HG03159 (cell line): ENCODE measurements around the gene CIDEC.

Experiments
- ATAC-seq: cut with Tn5 transposase; IDR thresholded peaks from one replicate; pipeline ENCODE4 v1.9.1; 2021; ENCODE audit warnings: mild to moderate bottlenecking, moderate library complexity; ENCODE audit not compliant: unreplicated experiment

The CIDEC gene, protein sequence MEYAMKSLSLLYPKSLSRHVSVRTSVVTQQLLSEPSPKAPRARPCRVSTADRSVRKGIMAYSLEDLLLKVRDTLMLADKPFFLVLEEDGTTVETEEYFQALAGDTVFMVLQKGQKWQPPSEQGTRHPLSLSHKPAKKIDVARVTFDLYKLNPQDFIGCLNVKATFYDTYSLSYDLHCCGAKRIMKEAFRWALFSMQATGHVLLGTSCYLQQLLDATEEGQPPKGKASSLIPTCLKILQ

DNA sequence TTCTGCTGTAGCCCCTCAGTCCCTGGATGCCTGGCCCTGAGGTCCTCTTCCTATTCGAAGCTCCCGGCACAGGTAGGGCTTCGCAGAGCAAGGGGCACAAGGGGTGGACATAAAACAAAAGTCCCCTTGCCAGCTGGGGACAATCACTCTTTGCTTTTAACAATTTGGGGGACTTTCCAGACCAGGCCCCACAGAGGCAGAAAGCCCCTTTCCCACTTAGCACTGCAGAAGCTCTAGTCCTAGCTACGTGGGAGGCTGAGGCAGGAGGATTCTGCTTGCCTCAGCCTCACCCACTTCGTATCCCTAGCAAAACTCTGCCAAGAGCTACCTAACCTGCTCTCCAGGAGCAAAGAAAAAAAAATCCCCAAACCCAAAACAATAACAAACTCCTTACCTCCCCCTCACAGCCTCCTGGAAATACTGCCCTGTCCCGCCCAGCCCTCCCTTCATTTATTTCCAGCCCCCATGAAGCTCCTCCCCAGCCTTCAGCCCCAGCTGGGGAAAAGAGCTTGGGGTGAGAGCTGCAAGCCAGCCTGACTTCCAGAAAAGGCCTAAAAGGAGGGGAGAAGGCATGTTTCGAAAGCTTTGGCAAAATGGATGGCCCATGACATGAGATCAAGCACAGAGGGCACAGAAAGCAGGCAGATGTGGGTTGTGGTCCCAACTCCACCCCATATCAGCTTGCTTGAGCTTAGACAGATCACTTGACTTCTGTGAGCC, at the start of gene CIDEC:
Gene CIDEC, minus strand, starts transcription at position 424 of the 720 bp plus-strand sequence. CDS start 1,767 bp downstream, outside the sequence.
- no peak for ATAC-seq

DNA sequence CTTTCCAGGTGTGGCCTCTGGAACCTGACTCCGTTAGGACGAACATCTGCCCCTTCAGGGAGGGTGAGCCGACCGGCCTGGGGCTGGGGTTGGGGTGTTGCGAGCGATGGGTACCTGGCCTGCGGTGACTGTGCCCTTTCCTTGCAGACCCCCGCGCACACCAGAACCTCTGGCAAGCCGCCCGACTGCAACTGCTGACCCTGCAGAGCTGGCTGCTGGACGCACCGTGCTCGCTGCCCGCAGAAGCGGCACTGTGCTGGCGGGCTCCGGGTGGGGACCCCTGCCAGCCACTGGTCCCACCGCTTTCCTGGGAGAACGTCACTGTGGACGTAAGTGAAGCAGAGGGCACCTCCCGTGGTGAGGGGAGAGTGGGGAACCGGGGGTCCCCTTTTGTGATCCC, 48.1 kb upstream of the CIDEC start:
- no peak for ATAC-seq

DNA sequence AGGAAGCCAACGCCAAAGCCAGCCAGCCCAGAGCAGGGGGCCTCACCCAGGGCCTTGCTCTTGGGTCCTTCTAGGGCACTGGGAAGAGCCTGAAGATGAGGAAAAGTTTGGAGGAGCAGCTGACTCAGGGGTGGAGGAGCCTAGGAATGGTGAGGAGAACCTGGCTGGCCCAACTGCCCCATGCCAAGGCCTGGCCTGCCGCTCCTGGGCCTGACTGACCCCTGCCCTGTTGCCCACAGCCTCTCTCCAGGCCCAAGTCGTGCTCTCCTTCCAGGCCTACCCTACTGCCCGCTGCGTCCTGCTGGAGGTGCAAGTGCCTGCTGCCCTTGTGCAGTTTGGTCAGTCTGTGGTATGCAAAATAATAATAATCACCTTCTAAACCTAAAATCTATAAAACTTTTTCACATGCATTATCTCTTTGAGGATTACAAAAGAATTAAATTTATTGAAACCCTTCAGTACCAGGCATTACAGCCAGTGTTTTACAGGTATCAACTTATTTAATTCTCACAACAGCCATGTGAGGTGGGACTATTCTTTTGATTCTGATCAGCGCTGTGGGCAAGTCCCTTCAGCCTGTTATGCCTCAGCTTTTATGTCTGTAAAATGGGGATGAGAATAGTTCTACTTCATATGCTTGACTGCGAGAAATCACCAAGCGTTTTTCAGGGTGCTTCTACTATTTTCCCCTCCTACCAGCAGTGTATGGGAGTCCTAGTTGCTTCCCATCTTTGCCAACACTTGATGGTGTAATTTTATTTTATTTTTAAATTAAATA, 38.4 kb upstream of the CIDEC start:
- ATAC-seq: no peak

DNA sequence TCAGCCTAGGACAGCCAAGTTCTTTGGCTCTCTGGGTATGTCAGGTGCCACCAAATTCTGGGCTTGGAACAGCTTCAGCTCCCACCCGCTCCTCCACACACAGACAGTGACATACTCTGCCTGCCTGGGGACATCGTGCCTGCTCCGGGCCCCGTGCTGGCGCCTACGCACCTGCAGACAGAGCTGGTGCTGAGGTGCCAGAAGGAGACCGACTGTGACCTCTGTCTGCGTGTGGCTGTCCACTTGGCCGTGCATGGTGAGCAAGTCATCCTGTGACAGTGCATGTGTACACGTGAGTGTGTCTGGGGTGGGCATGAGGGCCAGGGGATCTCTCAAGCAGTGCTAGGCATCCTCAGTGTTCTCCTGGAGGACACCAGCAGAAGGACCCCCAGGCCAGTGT, 37.8 kb upstream of the CIDEC start:
- no peak for ATAC-seq

DNA sequence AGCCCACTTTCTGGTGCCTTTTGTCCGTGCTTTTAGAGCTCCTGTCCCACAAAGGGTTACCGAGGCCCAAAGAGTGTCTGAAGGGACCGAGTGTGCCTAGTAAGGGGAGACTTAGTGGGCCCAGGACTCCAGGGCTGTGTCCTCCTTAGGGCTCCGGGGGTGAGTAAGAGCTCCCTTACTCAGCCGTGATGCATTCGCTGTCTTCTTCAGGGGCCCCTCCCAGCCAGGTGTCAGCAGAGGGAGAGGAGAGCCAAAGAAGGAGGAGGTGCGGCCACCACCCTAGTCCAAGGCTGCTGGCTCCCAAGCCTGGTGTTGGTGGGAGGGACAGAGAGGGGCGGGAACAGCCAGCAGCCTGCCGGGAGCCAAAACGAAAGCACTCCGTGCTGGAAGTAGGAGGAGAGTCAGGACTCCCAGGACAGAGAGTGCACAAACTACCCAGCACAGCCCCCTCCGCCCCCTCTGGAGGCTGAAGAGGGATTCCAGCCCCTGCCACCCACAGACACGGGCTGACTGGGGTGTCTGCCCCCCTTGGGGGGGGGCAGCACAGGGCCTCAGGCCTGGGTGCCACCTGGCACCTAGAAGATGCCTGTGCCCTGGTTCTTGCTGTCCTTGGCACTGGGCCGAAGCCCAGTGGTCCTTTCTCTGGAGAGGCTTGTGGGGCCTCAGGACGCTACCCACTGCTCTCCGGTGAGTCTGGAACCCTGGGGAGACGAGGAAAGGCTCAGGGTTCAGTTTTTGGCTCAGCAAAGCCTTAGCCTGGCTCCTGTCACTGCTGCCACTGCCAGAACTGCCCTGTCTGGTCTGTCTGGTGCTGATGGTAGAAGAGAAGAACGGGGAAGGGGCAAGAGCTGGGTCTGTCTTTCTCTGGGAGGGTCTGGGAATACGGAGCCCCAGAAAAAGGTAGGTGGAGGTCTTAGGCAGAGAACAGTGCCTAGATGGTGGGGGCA, 37.0 kb upstream of the CIDEC start, which contains the start of gene IL17RC:
Gene IL17RC, plus strand, starts transcription at position 365 of the 947 bp plus-strand sequence. Its CDS starts 218 bp downstream, at position 583.
- ATAC-seq: no peak

DNA sequence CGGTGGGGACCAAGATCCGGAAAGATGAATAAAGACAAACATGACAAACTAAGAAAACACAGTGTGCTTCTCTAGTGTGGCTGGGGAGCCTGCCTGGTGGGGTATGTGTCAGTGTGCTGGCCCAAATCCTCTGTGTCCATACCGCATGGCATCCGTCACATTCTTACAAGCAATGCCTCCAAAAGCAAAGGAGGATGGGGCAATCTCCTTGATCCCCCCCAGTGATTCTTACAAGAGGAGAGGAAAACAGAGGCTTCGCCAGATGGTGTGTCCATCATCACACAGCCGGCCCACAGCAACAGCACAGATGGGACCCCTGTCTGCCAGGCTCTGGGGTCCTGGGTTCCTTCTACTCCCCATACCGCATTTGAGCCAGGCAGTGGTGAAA, 36.3 kb upstream of the CIDEC start:
- no peak for ATAC-seq

DNA sequence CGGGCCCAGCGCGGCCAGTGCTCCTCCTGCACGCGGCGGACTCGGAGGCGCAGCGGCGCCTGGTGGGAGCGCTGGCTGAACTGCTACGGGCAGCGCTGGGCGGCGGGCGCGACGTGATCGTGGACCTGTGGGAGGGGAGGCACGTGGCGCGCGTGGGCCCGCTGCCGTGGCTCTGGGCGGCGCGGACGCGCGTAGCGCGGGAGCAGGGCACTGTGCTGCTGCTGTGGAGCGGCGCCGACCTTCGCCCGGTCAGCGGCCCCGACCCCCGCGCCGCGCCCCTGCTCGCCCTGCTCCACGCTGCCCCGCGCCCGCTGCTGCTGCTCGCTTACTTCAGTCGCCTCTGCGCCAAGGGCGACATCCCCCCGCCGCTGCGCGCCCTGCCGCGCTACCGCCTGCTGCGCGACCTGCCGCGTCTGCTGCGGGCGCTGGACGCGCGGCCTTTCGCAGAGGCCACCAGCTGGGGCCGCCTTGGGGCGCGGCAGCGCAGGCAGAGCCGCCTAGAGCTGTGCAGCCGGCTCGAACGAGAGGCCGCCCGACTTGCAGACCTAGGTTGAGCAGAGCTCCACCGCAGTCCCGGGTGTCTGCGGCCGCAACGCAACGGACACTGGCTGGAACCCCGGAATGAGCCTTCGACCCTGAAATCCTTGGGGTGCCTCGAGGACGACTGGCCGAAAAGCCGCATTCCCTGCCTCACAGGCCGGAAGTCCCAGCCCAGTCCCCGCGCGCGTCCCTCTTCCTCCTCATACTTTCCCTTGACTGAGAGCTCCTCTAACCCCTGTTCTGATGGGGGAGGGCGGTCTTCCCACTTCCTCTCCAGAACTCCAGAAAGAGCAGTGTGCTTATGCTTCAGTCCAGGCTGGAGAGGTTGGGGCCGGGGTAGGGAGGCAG, 35.4 kb upstream of the CIDEC start:
- ATAC-seq: no peak

DNA sequence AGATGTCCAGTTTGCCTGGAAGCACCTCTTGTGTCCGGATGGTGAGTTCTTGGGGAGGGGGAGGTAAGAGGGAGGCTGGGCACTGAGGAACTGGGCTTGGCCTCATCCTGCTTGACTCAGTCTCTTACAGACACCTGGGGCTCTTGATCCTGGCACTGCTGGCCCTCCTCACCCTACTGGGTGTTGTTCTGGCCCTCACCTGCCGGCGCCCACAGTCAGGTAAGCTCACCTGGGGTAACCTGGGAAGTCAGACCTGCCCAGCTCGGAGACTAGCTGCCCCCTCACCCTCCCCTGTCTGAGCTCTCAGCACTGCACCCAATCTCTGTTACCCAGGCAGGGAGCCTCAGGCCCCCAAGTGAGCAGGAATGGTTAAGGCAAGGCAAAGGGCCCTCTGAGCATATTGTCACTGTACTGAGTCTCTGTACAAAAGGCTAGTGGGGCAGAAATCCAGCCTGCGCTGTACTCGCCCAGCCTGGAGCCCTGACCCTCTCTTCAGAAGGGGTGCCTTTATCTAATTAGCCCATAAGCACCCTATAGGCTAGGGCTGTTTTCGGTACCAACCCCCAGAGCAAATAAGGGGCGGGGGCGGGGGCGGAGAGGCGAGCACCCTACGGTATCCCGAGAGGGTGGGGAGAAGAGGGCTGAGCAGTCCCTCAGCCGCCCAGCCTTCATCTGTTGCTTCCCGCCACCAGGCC, 34.7 kb upstream of the CIDEC start:
- ATAC-seq: no peak

DNA sequence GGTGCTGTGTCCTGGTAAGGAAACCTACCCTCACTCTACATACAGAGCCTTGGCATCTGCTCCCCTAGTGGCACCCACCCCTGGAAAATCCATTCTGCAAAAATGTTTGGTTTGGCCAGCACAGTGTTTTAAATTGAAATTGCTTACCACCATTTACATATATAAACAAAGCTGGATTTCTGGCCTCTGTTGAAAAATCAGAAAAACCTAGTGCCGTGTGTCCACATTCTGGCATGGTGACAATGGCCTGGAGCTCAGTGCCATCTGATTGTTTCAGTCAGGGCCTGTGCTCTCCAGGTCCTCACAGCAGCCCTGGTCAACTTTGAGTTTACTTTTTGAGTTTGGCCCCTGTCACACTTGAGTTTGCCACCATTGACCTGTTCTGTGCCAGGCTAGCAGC, 34.0 kb upstream of the CIDEC start:
- ATAC-seq: no peak

DNA sequence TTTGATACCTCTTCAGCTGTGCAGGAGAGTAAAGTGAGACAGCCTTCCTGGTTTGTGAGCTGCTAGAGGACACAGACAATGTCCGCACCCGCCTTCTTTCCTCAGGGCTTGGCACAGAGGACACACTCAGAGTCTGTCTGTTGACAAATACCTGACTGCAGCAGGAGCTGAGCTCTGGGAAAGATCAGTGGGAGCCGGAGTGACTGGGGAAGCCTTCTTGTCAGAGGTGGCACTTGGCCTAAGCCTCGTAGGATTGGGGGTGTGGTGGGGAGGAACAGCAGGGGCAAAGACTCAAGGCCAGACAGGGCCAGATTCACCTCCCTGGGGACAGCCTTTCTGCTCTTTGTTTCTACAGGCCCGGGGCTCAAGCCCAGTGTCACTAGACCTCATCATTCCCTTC, 33.5 kb upstream of the CIDEC start:
- ATAC-seq: no peak

DNA sequence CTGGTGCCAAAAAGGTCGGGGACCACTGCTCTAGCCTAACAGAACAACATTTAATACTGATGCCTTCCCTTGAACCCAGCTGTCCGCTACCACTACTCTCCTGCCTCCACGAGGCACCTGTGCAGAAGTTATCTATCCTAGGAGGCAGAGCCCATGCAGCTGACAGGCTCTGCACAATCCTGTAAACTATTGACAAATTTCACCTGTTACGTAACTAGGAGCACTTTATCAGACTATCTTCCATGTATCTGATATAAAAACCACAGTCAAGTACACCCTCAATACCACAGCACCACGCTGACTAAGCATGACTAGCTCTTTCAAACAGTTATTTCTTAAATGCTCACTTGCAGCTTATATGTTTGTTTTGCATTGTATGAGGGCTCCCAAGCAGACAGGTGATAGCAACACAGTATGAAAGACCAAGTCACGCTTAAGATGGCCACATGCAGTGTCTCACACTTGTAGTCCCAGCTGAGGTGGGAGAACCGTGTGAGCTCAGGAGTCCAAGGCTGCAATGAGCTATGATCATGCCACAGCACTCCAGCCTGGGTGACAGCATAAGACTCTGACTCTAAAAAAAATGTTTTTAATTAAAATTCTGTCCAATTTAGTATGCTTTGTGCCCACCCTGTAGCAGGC, 32.4 kb upstream of the CIDEC start:
- no peak for ATAC-seq

DNA sequence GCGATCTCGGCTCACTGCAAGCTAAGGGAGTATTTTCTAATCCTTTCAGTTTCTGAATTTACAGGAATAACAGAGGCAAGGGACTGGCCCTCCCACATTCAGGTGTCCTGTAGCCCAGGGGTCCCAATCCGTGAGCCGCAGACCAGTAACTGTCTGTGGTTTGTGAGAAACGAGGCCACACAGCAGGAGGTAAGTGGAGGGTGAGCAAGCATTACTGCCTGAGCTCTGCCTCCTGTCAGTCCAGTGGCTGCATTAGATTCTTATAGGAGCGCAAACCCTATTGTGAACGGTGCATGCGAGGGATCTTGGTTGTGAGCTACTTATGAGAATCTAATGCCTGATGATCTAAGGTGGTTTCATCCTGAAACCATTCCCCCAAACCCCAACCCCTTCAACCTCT, 31.8 kb upstream of the CIDEC start:
- no peak for ATAC-seq

DNA sequence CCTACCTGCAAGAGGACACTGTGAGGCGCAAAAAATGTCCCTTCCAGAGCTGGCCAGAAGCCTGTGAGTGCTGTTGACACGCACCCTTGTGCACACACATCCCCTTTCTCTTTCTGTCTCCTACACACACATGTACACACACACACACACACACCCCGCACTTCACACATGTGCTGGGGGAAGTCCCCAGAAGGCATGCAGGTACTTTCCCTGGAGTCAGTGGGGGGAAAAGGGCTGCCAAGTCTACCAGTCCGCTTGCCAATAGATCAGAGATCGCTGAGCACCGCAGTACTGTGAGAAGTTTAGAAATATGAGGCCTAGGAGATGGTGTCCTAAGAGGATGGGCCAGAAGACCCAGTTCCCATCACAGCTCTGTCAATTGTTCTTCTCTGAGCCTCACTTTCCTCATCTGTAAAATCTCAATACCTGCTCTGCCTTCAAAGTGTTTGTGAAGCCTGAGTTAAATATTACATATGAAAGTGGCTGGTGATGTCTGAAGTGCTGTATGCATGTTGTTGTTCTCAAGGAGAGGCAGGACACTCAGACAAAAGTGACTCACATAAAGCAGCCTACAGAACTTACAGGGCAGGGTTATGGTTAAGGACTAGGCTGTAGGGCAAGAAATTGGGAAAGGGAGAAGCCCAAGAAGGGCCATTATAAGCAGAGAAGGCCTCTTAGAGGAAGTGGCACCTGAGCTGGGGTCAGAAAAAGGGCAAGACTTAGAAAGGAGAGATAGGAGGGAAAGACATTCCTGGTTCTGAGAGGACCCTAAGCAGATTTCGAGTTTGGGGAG, 29.4 kb upstream of the CIDEC start:
- no peak for ATAC-seq

DNA sequence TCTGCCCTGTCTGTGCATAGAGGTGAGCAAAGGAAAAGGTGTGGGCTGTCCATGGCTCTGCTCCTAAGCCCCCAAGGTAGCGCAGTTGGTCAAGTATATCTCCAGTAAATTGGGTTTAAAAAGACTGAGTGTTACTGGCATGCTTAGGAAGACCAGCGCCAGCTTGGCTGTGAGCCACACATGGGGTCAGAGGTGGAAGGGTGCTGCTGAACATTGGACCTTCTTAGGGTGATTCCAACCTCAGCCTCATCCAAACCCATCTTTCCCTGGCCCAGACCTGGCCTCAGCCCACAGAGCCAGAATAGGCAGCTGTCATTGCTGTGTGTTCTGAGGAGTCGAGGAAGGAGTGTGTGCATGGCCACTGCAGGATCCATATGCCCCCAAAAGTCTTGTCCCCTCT, 28.2 kb upstream of the CIDEC start:
- ATAC-seq: no peak

DNA sequence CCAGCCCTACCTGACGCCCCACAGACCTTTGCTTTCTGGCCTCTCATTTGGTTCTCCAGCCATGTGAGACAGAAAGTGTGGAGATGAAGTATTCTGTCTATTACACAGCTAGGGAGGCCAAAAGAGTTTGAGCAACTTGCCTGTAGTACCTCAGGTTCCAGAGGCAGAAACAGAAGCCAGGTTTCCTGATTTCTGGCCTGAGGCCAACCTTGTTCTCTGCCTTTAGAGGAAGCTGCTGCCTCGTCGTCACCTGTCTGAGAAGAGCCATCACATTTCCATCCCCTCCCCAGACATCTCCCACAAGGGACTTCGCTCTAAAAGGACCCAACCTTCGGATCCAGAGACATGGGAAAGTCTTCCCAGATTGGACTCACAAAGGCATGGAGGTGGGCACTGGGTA, 26.4 kb upstream of the CIDEC start:
- ATAC-seq: no peak

DNA sequence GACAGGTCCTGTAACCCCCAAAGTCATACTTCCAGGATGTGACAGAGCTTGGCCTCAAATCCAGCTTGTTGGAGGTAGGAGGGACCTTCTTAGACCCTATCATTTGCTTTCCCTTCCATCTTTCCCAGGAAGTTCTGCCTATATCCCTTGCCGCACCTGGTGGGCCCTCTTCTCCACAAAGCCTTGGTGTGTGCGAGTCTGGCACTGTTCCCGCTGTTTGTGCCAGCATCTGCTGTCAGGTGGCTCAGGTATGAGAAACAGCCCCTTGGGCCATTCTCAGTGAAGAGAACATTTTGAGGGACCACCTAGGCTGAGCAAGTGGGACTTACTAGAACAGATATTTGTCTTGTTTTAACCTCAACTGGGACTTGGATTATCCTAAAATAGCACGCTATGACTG, 23.9 kb upstream of the CIDEC start:
- no peak for ATAC-seq

DNA sequence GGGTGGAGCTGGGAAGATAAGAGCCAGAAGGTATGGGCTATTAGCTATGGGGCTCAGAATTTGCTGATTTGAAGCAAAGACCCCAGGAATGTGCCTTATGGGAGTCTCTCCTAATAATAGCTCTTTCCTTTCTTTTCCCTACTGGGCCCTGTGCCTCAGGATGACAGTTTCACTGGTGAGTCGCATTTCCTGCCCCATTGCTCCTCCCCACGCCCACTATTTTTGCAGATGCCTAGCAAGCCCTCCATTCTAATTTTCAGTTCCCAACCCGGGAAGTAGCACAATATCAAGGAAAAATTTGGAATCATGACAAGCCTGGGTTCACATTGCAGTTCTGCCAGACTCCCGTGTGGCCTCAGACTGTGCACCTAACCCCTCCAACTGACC, 23.2 kb upstream of the CIDEC start:
- ATAC-seq: no peak
